ENCODE results near the gene PHYHIPL. TPM values are rescaled to one million over a fixed set of nuclear protein-coding genes. Genes with fewer than 3 reads are reported as not detected.

PHYHIPL gene
- total and polyA plus RNA-seq, 2 of the 4 experiments (the other 2 are of a cell fraction), result not detected

DNA sequence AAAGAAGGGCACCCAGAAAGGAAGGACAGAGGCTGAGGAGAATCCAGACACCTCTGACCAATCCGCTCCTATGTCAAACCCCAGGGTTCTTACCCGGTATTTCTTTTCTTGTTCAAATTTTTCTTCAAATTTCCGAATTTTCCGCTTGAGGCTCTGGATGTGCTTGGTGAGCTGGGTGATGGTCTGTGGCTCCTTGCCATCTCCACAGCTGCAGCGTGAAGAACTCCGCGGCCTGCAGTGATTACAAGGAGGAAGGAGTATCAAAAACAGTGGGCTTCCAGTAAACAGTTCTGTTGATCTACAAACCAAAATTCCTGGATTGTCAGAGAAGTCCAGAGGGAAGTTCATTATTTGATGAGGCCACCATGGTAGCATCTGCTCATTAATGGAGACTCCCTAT lies 92.0 kb downstream of the PHYHIPL start:
- Histone ChIP-seq H3K14ac (replicated peaks; ENCODE audit: low read depth, low read length) (no peak overlapping the region), H3K27me3 (ENCODE audit: control insufficient read depth, insufficient read depth, low read length) (no peaks in the 10 kb centered on the region), H3K56ac (ENCODE audit: extremely low read depth, insufficient read depth, low read length) (no peak overlapping the region), H2BK20ac (ENCODE audit: low read depth, low read length) (no peak overlapping the region), H3K27ac (ENCODE audit: insufficient read depth, low read length) (no peak overlapping the region), H4K91ac (ENCODE audit: insufficient read depth, low read depth, low read length) (no peak overlapping the region), H2AFZ (replicated peaks; ENCODE audit: low read length, poor library complexity) (no peak overlapping the region), H2BK120ac (ENCODE audit: low read depth, low read length) (no peak overlapping the region), H3K4me2 (ENCODE audit: low read depth, low read length) (no peak overlapping the region), H3K9me1 (ENCODE audit: insufficient read depth, low read length) (no peaks in the 10 kb centered on the region), H2AK9ac (replicated peaks; ENCODE audit: low read depth, low read length, poor library complexity) (no peak overlapping the region), H2AK5ac (ENCODE audit: low read depth, low read length) (no peak overlapping the region), H4K5ac (ENCODE audit: low read depth, low read length) (no peak overlapping the region), H3K4ac (ENCODE audit: low read depth, low read length) (no peak overlapping the region), H2BK5ac (ENCODE audit: low read depth, low read length, poor library complexity, severe bottlenecking) (no peak overlapping the region), H3K23ac (ENCODE audit: low read depth, low read length) (no peak overlapping the region), H3K9me3 (ENCODE audit: control insufficient read depth, insufficient read depth, low read length) (no peaks in the 10 kb centered on the region), H2BK15ac (ENCODE audit: low read depth, low read length) (no peak overlapping the region), H3K9ac (ENCODE audit: low read depth, low read length) (no peak overlapping the region), H3K4me1 (ENCODE audit: control insufficient read depth, insufficient read depth, low read length) (peaks cover 2% of the 10 kb centered on the region; the same call in 1 of the 2 replicates), H3K36me3 (ENCODE audit: control insufficient read depth, insufficient read depth, low read length) (no peaks in the 10 kb centered on the region), H3K79me1 (ENCODE audit: low read depth in 1 of 2, low read length in 2 of 2) (no peaks in the 10 kb centered on the region), H3K18ac (ENCODE audit: low read depth, low read length) (no peak overlapping the region), H4K20me1 (ENCODE audit: insufficient read depth, low read length) (no peaks in the 10 kb centered on the region), H3K4me3 (ENCODE audit: insufficient read depth, low read depth, low read length) (no peak overlapping the region), H4K8ac (ENCODE audit: low read depth in 2 of 2, low read length in 2 of 2) (no peak overlapping the region)
- dilution Hi-C loops (cut with HindIII; ENCODE audit: low sequenced_read_pairs, unreplicated experiment), result no loop called here
- no CpG with 5 or more reads among the region's 7 CpGs for WGBS, 2 experiments (ENCODE audit: extremely low coverage in 2 of 2, insufficient read length in 1 of 2)
- DNase-seq (no peak), ATAC-seq (ENCODE audit: low read depth) (no peak)
- intact Hi-C loops (cut with micrococcal nuclease), result no loop called here
- TF ChIP-seq SMC3 (IDR thresholded peaks at IDR 0.05; ENCODE audit: low read depth, low read length), result no peak
- TF ChIP-seq RAD21 (IDR thresholded peaks at IDR 0.05; ENCODE audit: low read length), result no peak
- no peak for TF ChIP-seq FOS (IDR thresholded peaks at IDR 0.05; ENCODE audit: low read depth, low read length)
- TF ChIP-seq, protein P1, sequence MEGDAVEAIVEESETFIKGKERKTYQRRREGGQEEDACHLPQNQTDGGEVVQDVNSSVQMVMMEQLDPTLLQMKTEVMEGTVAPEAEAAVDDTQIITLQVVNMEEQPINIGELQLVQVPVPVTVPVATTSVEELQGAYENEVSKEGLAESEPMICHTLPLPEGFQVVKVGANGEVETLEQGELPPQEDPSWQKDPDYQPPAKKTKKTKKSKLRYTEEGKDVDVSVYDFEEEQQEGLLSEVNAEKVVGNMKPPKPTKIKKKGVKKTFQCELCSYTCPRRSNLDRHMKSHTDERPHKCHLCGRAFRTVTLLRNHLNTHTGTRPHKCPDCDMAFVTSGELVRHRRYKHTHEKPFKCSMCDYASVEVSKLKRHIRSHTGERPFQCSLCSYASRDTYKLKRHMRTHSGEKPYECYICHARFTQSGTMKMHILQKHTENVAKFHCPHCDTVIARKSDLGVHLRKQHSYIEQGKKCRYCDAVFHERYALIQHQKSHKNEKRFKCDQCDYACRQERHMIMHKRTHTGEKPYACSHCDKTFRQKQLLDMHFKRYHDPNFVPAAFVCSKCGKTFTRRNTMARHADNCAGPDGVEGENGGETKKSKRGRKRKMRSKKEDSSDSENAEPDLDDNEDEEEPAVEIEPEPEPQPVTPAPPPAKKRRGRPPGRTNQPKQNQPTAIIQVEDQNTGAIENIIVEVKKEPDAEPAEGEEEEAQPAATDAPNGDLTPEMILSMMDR (conservative IDR thresholded peaks at IDR 0.05; ENCODE audit: low read depth, low read length), result no peak
- TF ChIP-seq POLR2A (IDR thresholded peaks at IDR 0.05; ENCODE audit: low read depth, low read length), result no peak
- TF ChIP-seq, protein P2, sequence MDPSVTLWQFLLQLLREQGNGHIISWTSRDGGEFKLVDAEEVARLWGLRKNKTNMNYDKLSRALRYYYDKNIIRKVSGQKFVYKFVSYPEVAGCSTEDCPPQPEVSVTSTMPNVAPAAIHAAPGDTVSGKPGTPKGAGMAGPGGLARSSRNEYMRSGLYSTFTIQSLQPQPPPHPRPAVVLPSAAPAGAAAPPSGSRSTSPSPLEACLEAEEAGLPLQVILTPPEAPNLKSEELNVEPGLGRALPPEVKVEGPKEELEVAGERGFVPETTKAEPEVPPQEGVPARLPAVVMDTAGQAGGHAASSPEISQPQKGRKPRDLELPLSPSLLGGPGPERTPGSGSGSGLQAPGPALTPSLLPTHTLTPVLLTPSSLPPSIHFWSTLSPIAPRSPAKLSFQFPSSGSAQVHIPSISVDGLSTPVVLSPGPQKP (IDR thresholded peaks at IDR 0.05; ENCODE audit: borderline replicate concordance, low read depth, low read length), result no peak
- TF ChIP-seq MXI1 (IDR thresholded peaks at IDR 0.05; ENCODE audit: borderline replicate concordance, low read depth, low read length), result no peak
- no peak for TF ChIP-seq RFX5 (IDR thresholded peaks at IDR 0.05; ENCODE audit: low read depth, low read length)
- TF ChIP-seq NFE2L2 (IDR thresholded peaks at IDR 0.05; ENCODE audit: low read depth, low read length), result no peak
- TF ChIP-seq, protein P3, sequence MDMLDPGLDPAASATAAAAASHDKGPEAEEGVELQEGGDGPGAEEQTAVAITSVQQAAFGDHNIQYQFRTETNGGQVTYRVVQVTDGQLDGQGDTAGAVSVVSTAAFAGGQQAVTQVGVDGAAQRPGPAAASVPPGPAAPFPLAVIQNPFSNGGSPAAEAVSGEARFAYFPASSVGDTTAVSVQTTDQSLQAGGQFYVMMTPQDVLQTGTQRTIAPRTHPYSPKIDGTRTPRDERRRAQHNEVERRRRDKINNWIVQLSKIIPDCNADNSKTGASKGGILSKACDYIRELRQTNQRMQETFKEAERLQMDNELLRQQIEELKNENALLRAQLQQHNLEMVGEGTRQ (IDR thresholded peaks at IDR 0.05; ENCODE audit: low read depth, low read length), result no peak
- no peak for TF ChIP-seq CHD1 (IDR thresholded peaks at IDR 0.05; ENCODE audit: low read depth, low read length)
- TF ChIP-seq MAFK (IDR thresholded peaks at IDR 0.05; ENCODE audit: low read depth, low read length), result no peak
- TF ChIP-seq RCOR1 (IDR thresholded peaks at IDR 0.05; ENCODE audit: insufficient replicate concordance, low read length), result no peak
- no peak for TF ChIP-seq CEBPB (IDR thresholded peaks at IDR 0.05; ENCODE audit: low read depth, low read length)
- TF ChIP-seq BHLHE40 (IDR thresholded peaks at IDR 0.05; ENCODE audit: low read depth, low read length), result no peak
- no peak for TF ChIP-seq MAZ (IDR thresholded peaks at IDR 0.05; ENCODE audit: borderline replicate concordance, low read depth, low read length)
- ChIA-PET POLR2A (ENCODE audit: unreplicated experiment) (no interaction called here), CTCF (no interaction called here)
- BruUV-seq (replicated peaks), result no TSS peak
- in situ Hi-C loops (cut with MboI; ENCODE audit: low sequenced_read_pairs), result no loop called here
